ENCODE data around the gene PARM1. TPM values are rescaled to one million over a fixed set of nuclear protein-coding genes. Genes with fewer than 3 reads are reported as not detected.

PARM1 gene
- total and polyA plus RNA-seq, 10 donors = 2.6 to 42.6 (median 12.1) TPM

- intact Hi-C loops (cut with DNase I; ENCODE audit: low total_unique reads) = no loop called here
- H3K27me3 ChIP-seq (replicated peaks in 1 of 7) = no peaks in the 10 kb centered on the region
- H3K27ac ChIP-seq = no peak overlapping the region
- H3K4me3 ChIP-seq = no peak overlapping the region
- H3K36me3 ChIP-seq = no peaks in the 10 kb centered on the region
- H3K4me1 ChIP-seq = no peaks in the 10 kb centered on the region
- no peak for TF ChIP-seq POLR2A (IDR thresholded peaks at IDR 0.05)
- no peak for TF ChIP-seq POLR2AphosphoS5 (IDR thresholded peaks at IDR 0.05)
- TF ChIP-seq CTCF (IDR thresholded peaks at IDR 0.05 in 8 of 11, conservative IDR thresholded peaks at IDR 0.05 in 3 of 11) = no peak
- DNase-seq = no peak
- peaks cover 0 to 18% (median 13%) of the 10 kb centered on the region in 8 donors for H3K9me3 ChIP-seq
Observed at GRCh38 chr4:75003979-75004378, 71.1 kb downstream of the PARM1 start.

GRCh38 chr4:75004755-75005668 is 72.1 kb downstream of the PARM1 start:
- Histone ChIP-seq H3K4me1 (no peaks in the 10 kb centered on the region), H3K36me3 (no peaks in the 10 kb centered on the region), H3K4me3 (no peak overlapping the region), H3K27ac (no peak overlapping the region), H3K9me3 (peaks cover 0 to 18% (median 13%) of the 10 kb centered on the region in 8 donors), H3K27me3 (replicated peaks in 1 of 7) (no peaks in the 10 kb centered on the region)
- intact Hi-C loops (cut with DNase I; ENCODE audit: low total_unique reads) = no loop called here
- DNase-seq = no peak
- 72 to 86% (median 78%) methylated on average over 9 of the region's 9 CpGs for WGBS, 5 donors
- no peak for TF ChIP-seq POLR2A (IDR thresholded peaks at IDR 0.05)
- TF ChIP-seq POLR2AphosphoS5 (IDR thresholded peaks at IDR 0.05) = no peak
- TF ChIP-seq CTCF (IDR thresholded peaks at IDR 0.05 in 8 of 11, conservative IDR thresholded peaks at IDR 0.05 in 3 of 11) = no peak

- Histone ChIP-seq H3K27me3 (replicated peaks in 1 of 7) (no peaks in the 10 kb centered on the region), H3K9me3 (peaks cover 0 to 18% (median 13%) of the 10 kb centered on the region in 8 donors), H3K4me3 (no peak overlapping the region), H3K27ac (no peak overlapping the region), H3K36me3 (no peaks in the 10 kb centered on the region), H3K4me1 (no peaks in the 10 kb centered on the region)
- TF ChIP-seq POLR2AphosphoS5 (IDR thresholded peaks at IDR 0.05) (no peak), CTCF (IDR thresholded peaks at IDR 0.05 in 8 of 11, conservative IDR thresholded peaks at IDR 0.05 in 3 of 11) (no peak), POLR2A (IDR thresholded peaks at IDR 0.05) (no peak)
- WGBS, 5 donors = 92 to 100% (median 94%) methylated on average over 1 of the region's 1 CpG
- intact Hi-C loops (cut with DNase I; ENCODE audit: low total_unique reads) = no loop called here
- DNase-seq = no peak
Observed at GRCh38 chr4:75005727-75006126, 72.8 kb downstream of the PARM1 start.

GRCh38 chr4:75007891-75008290 is 75.0 kb downstream of the PARM1 start:
- intact Hi-C loops (cut with DNase I; ENCODE audit: low total_unique reads) = no loop called here
- H3K36me3 ChIP-seq = peaks cover 0 to 5% (median 0%) of the 10 kb centered on the region in 6 donors
- TF ChIP-seq POLR2AphosphoS5 (IDR thresholded peaks at IDR 0.05) (no peak), CTCF (IDR thresholded peaks at IDR 0.05 in 8 of 11, conservative IDR thresholded peaks at IDR 0.05 in 3 of 11) (no peak)
- H3K4me1 ChIP-seq = no peaks in the 10 kb centered on the region
- no peak for DNase-seq
- no peak overlapping the region for H3K27ac ChIP-seq
- H3K27me3 ChIP-seq (replicated peaks in 1 of 7) = no peaks in the 10 kb centered on the region
- H3K9me3 ChIP-seq = peaks cover 0 to 18% (median 13%) of the 10 kb centered on the region in 8 donors
- H3K4me3 ChIP-seq = no peak overlapping the region
- WGBS, 5 donors = 78 to 100% (median 87%) methylated on average over 3 of the region's 3 CpGs

Data from spleen (tissue), 11 donors.